SH-SY5Y (cell line): ENCODE measurements around the gene ERVV-1.

Source experiments
- GATA2 ChIP-seq: IDR thresholded peaks from 2 replicates; pipeline ENCODE4 v1.6.1; 2011; ENCODE audit warnings: mild to moderate bottlenecking, low read depth, low read length
- GATA3 ChIP-seq: IDR thresholded peaks from 2 replicates; pipeline ENCODE4 v1.6.1; 2011; ENCODE audit warnings: low read depth, mild to moderate bottlenecking, low read length, moderate library complexity

DNA sequence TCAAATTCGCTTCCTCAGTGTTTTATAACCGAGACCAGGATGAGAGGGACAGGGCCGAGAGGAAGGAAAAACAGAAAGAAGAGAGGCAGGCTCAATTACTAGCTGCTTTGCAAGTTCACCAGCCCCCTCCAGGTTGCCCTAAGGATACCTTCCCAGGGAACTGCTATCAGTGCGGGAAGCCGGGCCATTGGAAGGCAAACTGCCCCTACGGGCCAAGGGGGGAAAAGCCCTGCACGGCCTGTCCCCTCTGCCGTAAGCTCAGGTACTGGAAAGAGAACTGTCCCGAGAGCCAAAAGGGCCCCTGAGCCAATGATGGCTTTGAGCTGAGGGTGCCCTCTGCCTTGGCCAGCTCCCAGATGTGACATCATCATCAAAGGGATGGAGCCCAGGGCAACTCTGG lies 3.2 kb upstream of the ERVV-1 start:
- TF ChIP-seq GATA2 (no peak), GATA3 (no peak)
